ENCODE data around the gene PTPRM. TPM values are rescaled to one million over a fixed set of nuclear protein-coding genes. Genes with fewer than 3 reads are reported as not detected.

PTPRM gene
- total and polyA plus RNA-seq, 4 donors = 9.2 to 23.0 (median 12.7) TPM

DNA sequence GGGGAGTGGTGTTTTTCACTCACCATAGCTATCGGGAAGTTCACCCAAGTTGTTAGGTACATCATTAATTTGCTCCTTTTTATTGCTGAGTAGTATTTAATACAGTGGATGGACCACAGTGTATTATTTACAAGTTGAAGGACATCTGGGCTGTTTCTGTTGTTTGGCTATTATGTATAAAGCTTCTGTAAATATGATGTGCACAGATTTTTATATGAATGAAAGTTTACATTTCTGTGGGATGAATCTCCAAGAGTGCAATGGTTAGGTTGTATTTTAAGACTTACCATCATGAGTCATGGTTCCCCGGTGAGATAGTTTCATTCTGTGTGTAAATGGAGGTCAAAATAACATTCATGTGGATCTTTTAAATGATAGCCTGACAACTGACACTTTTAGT is 337.4 kb downstream of the PTPRM start:
- TF ChIP-seq EGR1 (IDR thresholded peaks at IDR 0.05; ENCODE audit: low read depth in 2 of 2) (no peak), FOXA1 (IDR thresholded peaks at IDR 0.05) (no peak), HNF4G (IDR thresholded peaks at IDR 0.05) (no peak), JUND (IDR thresholded peaks at IDR 0.05) (no peak), SP1 (IDR thresholded peaks at IDR 0.05) (no peak), RAD21 (IDR thresholded peaks at IDR 0.05) (no peak), TAF1 (conservative IDR thresholded peaks at IDR 0.05) (no peak), FOXA2 (IDR thresholded peaks at IDR 0.05) (no peak), NR2F2 (IDR thresholded peaks at IDR 0.05) (no peak), GABPA (IDR thresholded peaks at IDR 0.05 in 1 of 2, conservative IDR thresholded peaks at IDR 0.05 in 1 of 2) (no peak)
- TF ChIP-seq, protein P1, sequence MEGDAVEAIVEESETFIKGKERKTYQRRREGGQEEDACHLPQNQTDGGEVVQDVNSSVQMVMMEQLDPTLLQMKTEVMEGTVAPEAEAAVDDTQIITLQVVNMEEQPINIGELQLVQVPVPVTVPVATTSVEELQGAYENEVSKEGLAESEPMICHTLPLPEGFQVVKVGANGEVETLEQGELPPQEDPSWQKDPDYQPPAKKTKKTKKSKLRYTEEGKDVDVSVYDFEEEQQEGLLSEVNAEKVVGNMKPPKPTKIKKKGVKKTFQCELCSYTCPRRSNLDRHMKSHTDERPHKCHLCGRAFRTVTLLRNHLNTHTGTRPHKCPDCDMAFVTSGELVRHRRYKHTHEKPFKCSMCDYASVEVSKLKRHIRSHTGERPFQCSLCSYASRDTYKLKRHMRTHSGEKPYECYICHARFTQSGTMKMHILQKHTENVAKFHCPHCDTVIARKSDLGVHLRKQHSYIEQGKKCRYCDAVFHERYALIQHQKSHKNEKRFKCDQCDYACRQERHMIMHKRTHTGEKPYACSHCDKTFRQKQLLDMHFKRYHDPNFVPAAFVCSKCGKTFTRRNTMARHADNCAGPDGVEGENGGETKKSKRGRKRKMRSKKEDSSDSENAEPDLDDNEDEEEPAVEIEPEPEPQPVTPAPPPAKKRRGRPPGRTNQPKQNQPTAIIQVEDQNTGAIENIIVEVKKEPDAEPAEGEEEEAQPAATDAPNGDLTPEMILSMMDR (IDR thresholded peaks at IDR 0.05; ENCODE audit: low read depth, low read length, missing input control) = no peak
- TF ChIP-seq, protein P2, sequence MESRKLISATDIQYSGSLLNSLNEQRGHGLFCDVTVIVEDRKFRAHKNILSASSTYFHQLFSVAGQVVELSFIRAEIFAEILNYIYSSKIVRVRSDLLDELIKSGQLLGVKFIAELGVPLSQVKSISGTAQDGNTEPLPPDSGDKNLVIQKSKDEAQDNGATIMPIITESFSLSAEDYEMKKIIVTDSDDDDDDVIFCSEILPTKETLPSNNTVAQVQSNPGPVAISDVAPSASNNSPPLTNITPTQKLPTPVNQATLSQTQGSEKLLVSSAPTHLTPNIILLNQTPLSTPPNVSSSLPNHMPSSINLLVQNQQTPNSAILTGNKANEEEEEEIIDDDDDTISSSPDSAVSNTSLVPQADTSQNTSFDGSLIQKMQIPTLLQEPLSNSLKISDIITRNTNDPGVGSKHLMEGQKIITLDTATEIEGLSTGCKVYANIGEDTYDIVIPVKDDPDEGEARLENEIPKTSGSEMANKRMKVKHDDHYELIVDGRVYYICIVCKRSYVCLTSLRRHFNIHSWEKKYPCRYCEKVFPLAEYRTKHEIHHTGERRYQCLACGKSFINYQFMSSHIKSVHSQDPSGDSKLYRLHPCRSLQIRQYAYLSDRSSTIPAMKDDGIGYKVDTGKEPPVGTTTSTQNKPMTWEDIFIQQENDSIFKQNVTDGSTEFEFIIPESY (IDR thresholded peaks at IDR 0.05) = no peak
- whole genome bisulfite sequencing = 96% methylated on average over 2 of the region's 2 CpGs
- Histone ChIP-seq H3K9ac (ENCODE audit: low read depth in 1 of 2, low read length in 2 of 2) (no peak overlapping the region), H3K9me3 (ENCODE audit: control insufficient read depth in 4 of 4, low read length in 3 of 4) (no peaks in the 10 kb centered on the region), H3K27ac (ENCODE audit: low read depth in 1 of 2, low read length in 2 of 2) (no peak overlapping the region), H3K27me3 (ENCODE audit: control insufficient read depth in 4 of 4, insufficient read depth in 4 of 4, low read length in 3 of 4) (no peaks in the 10 kb centered on the region), H3K36me3 (ENCODE audit: control insufficient read depth in 4 of 4, insufficient read depth in 3 of 4, low read depth in 1 of 4, low read length in 3 of 4) (no peaks in the 10 kb centered on the region), H3K4me3 (ENCODE audit: low read depth in 1 of 3, low read length in 3 of 3) (no peak overlapping the region), H3K4me1 (ENCODE audit: control insufficient read depth in 4 of 4, insufficient read depth in 4 of 4, low read length in 3 of 4) (peaks cover 0 to 1% (median 0%) of the 10 kb centered on the region in 4 donors)
- no peak for DNase-seq (ENCODE audit: low spot score)

DNA sequence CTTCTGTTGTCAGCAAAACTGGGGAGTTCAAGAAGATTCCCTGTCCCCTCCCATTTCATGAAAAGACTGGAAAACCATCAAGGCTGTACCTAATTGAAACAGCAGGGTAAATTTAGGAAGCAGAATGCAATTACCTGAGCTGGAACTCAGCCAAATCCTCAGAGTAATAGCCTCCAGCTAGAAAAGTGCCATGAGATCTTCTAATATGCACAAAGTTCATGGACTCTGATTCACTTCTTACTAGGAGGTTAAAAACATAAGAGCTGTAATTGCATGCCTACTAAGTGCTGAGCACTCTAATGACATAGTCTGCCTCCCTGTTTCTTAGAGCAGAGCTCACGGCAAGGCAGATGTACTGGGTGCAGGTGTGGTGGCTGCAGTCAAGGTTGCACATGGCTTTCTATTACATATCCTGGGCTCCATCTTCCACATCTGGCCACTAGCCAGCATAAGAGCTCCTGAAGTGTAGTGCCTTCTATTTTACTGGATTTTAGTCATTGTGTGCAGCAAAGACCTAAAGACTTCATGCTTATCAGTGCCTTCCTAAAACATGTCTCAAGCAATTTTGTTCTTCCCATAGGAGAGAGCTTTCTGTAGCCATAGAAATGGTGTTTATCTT is 341.7 kb downstream of the PTPRM start:
- Histone ChIP-seq H3K9me3 (ENCODE audit: control insufficient read depth in 4 of 4, low read length in 3 of 4) (no peaks in the 10 kb centered on the region), H3K36me3 (ENCODE audit: control insufficient read depth in 4 of 4, insufficient read depth in 3 of 4, low read depth in 1 of 4, low read length in 3 of 4) (no peaks in the 10 kb centered on the region), H3K9ac (ENCODE audit: low read depth in 1 of 2, low read length in 2 of 2) (no peak overlapping the region), H3K4me3 (ENCODE audit: low read depth in 1 of 3, low read length in 3 of 3) (no peak overlapping the region), H3K27me3 (ENCODE audit: control insufficient read depth in 4 of 4, insufficient read depth in 4 of 4, low read length in 3 of 4) (no peaks in the 10 kb centered on the region), H3K4me1 (ENCODE audit: control insufficient read depth in 4 of 4, insufficient read depth in 4 of 4, low read length in 3 of 4) (no peaks in the 10 kb centered on the region), H3K27ac (ENCODE audit: low read depth in 1 of 2, low read length in 2 of 2) (no peak overlapping the region)
- 94% methylated on average over 1 of the region's 1 CpG for WGBS
- TF ChIP-seq, protein P2 (IDR thresholded peaks at IDR 0.05) = no peak
- no peak for TF ChIP-seq FOXA2 (IDR thresholded peaks at IDR 0.05)
- TF ChIP-seq, protein P1 (IDR thresholded peaks at IDR 0.05; ENCODE audit: low read depth, low read length, missing input control) = no peak
- TF ChIP-seq EGR1 (IDR thresholded peaks at IDR 0.05; ENCODE audit: low read depth in 2 of 2) = no peak
- TF ChIP-seq FOXA1 (IDR thresholded peaks at IDR 0.05) = no peak
- no peak for TF ChIP-seq NR2F2 (IDR thresholded peaks at IDR 0.05)
- TF ChIP-seq HNF4A (conservative IDR thresholded peaks at IDR 0.05) = no peak
- TF ChIP-seq YY1 (IDR thresholded peaks at IDR 0.05) = no peak
- no peak for TF ChIP-seq SP1 (IDR thresholded peaks at IDR 0.05)
- no peak for TF ChIP-seq RAD21 (IDR thresholded peaks at IDR 0.05)
- no peak for TF ChIP-seq HNF4G (IDR thresholded peaks at IDR 0.05)
- no peak for TF ChIP-seq RXRA (IDR thresholded peaks at IDR 0.05)
- TF ChIP-seq, protein P3, sequence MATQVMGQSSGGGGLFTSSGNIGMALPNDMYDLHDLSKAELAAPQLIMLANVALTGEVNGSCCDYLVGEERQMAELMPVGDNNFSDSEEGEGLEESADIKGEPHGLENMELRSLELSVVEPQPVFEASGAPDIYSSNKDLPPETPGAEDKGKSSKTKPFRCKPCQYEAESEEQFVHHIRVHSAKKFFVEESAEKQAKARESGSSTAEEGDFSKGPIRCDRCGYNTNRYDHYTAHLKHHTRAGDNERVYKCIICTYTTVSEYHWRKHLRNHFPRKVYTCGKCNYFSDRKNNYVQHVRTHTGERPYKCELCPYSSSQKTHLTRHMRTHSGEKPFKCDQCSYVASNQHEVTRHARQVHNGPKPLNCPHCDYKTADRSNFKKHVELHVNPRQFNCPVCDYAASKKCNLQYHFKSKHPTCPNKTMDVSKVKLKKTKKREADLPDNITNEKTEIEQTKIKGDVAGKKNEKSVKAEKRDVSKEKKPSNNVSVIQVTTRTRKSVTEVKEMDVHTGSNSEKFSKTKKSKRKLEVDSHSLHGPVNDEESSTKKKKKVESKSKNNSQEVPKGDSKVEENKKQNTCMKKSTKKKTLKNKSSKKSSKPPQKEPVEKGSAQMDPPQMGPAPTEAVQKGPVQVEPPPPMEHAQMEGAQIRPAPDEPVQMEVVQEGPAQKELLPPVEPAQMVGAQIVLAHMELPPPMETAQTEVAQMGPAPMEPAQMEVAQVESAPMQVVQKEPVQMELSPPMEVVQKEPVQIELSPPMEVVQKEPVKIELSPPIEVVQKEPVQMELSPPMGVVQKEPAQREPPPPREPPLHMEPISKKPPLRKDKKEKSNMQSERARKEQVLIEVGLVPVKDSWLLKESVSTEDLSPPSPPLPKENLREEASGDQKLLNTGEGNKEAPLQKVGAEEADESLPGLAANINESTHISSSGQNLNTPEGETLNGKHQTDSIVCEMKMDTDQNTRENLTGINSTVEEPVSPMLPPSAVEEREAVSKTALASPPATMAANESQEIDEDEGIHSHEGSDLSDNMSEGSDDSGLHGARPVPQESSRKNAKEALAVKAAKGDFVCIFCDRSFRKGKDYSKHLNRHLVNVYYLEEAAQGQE (IDR thresholded peaks at IDR 0.05) = no peak
- DNase-seq (ENCODE audit: low spot score) = no peak
